NAMALWA (cell line): ENCODE measurements around the gene MGRN1.

Experiments
- DNase-seq: peaks from one replicate; pipeline ENCODE4 v3.0.0-alpha.2; 2015; ENCODE audit warnings: low spot score

Gene MGRN1

DNA sequence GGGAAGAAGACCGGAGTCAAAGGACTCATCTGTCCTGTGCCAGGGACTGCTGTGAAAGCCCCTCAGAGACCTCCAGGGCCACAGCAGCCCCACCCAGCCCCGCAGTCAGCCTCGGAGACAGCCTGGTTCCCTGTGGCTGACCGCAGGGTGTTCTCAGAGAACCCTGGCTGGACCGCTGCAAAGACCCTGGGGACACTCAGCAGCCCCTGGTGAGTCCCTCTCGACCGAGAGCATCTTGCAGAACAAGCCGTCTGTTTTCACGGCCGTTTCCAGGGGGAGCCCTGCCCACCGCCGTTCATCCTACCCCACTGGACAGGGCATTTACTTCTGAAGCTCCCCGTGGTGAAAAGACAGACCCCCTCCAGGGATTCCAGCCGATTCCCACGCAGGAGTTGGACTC, 20.2 kb upstream of the MGRN1 start:
- no peak for DNase-seq

DNA sequence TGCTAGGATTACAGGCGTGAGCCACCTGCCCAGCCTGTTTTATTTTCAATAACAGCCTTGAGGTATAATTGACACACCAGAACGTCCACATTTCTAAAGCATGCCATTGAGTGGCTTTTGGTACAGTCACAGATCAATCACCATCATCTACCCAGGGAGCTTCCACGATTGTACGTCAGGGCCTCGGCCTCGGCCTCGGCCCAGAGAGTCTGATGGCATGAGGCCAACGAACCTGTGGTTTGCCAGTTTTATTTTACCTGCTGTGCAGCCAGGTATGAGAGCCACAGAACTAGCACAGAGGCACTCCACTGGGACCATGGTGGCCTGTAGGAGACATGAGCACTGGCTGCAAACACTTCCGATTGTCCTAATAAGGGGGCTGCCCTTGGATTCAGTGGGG, 18.3 kb upstream of the MGRN1 start:
- no peak for DNase-seq

DNA sequence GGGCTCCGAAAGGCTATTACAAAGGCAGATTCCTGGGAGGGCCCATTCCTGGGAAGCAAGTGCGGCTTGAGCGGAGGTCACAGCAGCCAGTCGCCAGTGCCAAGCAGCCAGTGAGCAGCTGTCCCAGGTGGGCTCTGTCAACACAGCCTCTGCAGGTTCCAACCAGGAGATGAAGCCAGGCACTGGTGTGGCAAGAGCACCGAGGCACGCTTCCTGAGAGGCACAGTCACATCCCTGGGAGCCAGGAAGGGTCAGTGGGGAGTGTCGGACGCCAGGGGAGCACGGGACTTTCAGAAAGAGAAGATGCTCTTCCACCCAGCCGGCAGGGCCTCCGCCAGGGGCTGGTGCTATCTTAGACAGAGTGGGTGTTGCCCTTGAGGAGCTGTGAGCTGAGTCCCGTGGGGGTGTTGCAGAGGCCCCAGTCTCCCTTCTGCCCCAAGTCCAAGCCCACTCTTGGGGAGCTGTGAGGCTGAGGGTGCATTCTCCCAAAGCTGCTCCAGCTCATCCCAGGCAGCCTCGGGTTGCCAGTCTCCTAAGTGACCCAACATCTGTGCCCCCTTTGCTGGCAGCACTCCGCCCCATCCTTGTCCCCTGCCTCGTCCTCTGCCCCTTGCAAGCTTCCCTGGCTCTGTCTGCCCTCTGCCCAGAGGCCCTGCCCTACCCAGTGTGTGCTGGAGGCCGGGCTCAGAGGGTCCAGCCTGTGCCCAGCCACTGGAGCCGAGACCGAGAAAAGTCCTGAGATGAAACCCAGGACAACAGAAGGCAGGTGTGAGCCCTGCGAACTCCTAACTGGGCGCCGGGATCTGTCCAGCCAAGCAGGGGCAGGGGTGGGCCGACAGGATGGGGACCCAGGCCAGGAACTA, 16.6 kb upstream of the MGRN1 start:
- DNase-seq, result no peak

DNA sequence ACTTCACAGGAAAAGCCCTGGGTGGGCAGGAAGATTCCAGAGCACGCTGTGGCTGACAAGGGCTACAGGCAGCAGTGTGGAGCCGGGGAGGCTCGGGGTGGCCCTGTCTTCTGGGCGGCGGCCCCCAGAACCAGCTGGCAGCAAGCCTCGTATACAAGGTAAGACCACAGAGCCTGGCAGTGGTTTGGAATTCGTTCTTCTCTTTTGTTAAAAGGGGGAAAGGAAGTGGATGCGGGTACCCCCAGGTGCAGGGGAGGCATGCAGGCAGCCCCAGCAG, 16.0 kb upstream of the MGRN1 start:
- DNase-seq, result no peak

DNA sequence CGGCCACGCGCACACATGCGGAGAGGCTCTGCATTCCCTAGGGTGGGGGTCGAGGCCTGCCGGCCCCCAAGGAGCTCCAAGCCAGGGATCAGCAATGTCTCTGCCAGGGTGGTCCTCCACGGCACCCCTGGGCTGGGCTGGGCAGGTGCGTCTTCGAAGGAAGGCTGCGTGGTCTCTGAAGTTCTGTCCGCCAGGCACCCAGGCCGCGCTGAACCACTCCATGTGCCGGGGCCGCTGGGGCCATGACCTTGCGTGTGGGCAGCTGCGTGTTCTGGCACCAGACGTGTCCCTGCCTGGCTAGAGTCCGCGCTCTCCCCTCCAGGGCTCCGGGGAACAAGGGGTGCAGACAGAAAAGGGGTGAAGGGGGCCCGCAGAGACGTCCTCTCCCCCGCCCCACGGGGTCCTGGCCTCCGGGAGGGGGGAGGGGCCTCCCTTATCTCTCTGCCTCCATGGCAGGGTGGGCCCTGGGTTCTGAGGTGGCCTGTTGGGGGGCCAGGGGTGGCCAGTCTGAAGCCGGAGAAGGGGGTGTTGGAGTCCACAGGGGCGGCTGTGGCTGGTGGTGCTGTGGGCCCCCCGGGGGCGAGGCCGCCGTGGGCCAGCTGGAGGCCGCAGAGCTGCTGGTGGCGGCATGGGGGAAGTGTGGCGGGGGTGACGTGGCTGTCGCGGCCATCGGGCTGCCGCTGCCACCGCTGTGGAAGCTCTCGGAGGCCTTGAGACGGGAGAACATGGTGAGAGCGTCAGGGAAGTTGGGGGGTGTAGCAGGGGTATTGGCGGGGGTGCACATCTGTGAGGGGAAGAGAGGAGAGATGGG, 15.2 kb upstream of the MGRN1 start:
- DNase-seq, result no peak

DNA sequence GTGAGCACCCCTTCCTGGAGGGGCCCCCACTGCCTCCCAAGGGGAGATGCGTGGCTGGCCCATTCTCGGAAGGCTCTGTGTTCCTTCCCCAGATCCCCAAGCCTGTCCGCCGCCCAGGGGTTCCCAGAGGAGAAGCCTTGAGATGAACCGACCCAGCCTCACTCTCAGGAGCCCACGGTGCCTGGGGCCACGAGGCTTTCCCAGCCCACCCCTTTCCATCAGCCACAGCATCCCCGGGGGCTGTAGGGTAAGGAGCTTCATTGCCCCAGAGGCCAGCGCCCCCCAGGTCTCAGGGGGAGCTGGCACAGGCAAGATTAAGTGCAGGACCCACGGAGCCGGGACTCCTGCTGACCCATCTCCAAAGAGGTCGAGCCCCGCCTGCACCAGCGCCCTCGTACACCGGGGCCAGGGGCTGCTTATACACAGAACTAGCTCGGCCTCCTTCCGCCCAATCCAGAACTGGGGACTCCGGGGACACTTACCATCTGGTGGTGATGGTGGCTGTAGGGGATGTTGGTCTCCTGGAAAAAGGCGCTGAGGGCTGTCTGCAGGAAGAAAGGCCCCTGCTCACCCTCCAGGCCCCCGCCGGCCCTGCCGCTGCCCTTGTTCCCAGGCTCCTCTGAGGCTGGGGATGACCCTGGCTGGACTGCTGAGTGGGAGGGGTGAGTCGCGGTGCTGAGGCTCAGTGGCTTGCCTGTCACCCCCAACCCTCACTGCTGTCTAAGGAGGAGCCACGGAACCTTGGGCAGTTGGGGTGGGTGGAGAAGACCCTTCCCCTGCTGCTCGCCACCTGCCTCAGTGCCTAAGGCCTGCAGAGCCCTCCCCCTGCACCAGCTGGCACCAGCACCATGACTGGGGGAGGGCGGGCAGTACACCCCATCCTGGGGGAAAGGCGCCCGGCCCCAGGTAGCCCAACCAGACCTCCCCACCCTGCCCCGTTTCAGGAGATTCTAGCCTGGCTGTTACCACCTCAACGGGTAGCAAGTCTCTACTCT, 14.3 kb upstream of the MGRN1 start:
- DNase-seq, result no peak

DNA sequence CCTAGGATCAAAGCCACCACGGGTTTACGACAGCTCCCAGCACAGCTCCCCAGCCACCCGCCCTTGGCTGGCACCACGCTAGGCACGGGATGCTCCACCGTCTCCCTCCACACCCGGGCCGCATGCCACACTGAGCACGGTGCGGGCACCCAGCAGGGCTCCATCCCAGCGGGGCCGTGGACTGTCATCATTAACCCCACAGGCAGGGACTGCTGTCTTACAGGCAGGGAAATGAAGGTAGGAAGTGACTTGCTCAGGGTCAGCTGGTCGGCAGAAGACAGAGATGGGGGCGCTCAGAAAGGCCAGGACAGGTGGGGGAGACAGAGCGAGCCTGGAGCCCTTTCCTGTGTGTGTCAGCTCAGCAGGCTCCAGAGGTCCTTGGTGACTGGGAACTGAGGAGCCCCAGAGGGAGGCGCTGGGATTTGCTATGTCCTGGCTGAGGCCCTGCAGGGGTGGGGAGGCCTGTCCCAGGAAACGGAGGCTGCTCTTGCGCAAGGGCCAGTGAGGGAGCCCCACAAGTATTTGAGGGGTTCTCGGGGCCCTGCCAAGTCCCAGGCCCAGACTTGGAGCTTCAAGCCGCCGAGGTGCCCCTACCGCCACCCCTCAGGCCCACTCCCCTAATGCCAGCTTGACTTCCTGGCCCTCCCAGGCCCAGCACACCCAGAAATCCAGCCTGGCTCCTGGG, 13.1 kb upstream of the MGRN1 start:
- no peak for DNase-seq

DNA sequence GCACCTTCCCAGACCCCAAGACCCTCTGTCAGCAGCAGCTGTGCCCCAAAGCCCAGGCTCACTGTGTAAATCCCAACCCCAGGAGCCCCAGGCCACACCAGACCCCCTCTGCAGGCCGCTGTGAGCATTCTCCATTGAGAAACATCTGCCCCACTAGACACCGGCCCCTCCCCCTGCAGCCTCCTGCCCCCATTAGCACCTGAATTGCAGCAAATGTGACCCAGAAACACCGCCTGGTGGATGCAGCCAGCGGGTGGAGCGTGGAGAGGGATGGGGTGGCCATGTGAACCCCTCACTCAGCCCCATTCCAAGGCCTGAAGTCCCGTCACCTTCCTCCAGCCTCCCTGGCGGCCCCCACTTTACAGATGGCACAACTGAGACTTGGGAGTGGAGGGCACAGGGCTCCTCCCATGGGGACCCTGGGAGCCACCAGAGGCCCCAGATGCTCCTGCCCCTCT, 12.1 kb upstream of the MGRN1 start:
- DNase-seq, result peak; percentile 68

DNA sequence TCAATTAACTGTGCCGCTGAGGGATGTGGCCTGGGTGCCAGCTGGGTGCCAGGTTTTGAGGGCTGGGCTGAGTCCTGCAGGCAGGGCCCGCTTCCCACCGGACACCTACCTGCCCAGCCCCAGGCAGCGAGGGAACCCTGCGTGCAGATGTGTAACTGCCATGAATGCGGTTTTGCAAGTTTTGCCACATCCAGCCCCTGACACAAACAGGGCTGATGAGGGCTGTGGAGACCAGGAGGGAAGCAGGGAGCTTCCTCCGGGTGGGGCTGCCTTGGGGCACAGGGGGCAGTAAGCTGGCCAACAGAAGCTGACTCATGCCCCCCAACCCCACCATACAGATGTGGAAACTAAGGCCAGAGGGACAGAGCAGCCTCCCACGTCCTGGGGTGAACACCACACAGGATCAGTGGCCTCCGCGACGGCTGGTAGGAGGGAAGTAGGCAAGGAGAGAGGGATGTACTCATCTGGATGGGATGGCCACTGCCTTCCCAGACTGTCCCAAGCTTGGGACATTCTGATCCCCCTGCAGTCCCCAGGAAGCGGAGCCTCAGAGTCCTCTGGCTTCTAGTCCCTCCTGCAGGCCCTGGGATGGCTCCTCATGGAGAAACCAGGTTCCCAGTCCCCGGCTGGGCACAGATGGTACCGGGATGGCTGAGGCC, 11.5 kb upstream of the MGRN1 start:
- no peak for DNase-seq

DNA sequence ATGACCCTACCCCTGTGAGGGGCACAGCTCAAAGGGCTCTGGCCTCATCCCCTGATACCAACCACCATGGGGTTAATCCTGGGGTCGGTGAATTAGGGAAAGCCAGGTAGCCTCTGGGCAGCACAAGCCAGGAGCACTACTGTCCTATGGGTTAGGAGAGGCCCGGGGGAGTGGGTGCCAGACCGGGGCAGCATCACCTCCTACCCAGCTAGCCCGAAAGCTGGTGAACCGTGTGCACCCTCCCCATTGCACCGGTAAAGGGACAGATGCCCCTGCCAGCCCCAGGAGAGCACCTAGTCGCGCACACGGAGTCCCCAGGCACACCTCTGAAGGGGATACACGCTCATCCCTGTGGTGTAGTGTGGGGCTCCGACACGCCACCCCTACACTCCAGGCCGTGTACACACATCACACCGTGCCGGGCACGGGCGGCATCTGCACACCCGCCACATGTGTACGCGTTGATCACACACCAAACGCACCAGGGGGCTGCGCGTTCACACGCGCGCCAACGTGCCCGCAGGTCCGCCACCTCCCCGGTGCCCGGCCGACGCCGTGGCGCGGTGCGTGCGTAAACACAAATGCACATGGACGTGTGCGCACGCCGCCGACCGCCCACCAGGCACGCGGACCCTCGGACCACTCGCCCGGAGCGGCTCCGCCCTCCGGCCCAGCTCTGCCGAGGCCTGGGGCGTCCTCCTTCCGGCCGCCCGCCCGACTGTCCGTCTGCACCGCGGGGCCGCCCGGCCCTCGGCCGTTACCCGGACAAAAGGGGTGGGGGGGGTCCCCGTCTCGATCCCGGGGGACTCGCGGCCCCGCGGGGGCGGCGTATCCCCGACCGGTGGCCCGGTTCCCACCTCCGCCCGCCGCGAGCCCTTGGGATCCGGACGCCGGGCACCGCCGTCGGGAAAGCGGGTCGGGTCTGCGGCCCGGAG, 10.7 kb upstream of the MGRN1 start:
- DNase-seq, result peak; percentile 59

DNA sequence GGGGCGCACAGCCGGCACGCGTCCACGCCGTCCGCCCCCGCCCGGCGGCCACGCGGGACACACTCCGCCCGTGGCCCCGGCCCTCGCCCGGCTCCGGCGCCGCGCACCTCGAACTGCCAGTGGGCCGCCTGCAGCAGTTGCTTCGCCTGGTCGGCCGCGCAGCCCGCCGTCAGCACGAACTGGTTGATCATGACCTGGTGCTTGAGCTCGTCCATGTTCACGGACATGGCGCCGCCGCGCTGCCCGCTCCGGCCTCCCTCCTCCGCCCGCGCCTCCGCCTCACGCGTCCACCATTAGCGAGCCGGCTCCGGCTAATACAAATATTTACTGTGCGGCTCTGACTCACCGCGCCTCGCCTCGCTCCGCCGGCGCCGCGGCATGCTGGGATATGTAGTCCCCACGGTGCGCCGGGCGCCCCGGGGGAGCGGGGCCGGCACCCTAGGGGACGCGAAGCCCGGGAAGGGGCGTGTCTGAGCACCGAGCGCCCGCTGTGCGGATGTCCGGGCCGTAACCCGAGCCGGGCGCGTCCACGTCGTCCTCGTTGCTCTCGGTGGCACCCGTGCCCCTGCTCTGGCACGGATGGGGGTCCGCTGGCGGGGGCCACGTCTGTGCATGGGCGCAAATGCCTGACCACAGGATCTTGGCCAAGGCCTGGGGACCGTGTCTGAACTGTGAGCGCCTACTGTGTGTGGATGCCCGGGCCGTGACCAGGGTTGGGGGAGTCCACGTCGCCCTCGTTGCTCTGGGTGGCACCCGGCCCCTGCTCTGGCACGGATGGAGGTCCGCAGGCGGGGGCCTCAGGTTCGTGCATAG, 9.8 kb upstream of the MGRN1 start, which contains the start of gene UBALD1:
Gene UBALD1 (minus strand): TSS at position 318 of the 813 bp plus-strand sequence. CDS start 91 bp downstream, at position 227.
- DNase-seq, result peak; percentile 93

DNA sequence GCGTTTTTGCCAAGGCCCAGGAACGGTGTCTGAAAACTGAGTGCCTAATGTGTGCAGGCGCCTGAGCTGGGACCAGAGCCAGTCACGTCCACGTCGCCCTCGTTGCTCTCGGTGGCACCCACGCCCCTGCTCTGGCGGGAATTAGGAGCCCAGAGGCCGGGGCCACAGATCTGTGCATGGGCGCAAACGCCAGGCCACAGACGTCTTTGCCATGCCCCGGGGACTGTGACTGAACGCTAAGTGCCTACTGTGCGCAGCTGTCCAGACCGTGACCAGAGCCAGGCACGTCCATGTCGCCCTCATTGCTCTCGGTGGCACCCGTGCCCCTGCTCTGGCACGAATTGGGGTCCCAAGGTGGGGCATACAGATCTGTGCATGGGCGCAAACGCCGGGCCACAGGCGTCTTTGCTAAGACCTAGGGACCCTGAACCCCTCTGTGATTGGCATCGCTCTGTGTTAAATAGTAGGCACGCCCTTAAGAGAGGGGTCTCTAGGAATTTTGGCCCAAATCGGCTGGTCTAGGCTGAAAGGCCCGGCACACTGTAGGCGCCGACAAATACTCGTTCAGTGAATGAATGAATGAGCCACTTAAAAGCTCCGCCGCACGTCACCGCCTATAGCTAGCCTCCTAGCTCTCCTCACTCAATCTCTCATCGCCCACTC, 9.1 kb upstream of the MGRN1 start:
- no peak for DNase-seq

DNA sequence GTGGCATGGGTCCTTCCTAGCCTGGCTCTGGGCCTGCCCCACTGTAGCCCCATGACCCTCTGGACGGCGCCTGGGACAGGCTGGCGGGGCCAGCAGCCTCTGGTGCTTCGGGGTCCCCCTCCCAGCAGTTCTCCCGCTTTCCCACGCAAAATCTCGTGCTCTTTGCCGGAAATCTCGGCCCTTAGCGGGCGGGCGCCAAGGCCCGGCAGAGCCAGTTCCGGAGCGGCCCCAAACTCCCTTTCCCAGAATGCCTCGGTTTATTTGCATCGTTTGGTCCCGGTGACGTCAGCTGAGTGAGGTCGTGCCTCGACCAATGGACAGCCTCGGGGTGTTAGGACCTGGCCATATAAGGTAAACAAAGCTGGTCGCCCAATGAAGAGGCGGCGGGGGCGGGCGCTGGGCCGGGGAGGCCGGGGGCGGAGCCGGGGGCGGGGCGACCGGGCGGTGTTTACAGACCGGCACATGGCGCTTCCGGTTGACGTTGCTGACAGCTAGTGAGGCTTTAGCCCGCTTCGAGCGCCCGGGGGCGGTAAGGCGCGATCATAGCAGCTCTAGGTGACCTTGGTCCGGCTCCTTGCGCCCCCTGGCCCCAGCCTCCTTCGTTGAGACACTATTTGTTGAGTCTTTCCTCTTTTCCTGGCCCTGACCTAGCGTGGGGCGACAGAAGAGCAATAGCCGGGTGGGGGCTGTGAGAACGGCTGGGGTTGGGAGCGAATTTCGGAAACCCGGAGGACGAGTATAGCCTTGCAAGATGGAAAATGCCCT, 8.4 kb upstream of the MGRN1 start:
- DNase-seq, result peak; percentile 100

DNA sequence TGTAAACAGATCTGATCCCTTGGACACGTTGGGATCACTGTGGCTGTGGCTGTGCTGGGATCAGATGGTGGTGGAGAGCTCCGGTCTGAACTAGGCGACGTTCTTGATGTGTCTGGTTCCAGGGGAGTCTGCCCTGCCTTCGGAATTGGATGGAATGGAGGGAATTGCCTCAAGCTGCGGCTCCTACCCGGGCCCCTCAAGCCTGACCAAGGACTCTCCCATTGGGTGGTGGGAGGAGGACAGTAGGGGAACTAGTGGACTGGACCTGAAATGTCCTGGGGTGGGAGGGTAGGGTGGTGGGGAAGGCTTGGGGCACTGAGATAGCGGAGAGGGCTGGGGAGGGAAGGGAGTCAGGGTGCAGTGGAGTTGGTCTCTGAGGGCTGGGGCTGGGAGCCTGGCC, 6.7 kb upstream of the MGRN1 start:
- no peak for DNase-seq

DNA sequence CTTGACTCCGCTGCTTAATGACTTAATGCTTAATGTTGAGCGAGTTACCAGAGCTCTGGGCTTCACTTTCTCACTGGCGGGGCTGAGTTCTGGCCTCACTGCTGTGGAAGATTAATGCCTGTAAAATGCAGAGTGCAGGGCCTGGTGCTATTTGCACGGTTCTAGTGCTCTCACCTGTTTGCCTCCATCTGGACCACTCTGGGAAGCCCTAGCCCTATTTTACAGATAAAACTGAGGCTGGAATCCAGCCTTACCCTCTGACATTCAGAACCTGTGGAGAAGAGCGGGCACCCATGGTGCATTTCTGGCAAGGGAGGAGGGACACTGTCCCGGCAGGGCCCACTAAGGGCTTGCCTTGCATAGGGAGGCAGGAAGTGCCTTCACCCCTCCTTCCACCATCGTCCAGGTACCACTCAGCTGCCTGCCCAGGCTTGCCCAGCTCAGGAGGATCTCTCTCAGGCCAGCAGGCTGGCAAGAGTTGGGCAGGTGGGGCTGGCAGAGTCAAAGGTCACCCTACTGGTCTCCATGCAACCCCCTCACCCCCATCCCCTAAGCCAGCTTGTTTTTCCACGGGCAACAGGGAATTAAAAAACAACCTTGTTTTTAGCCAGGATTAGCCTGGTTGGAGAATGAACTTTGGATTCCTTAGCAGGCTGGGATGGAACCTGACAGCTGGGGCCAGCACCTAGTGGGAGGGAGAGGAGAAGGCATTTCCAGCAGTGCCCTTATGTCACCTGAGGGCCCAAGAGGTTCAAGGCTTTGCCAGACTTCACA, 5.8 kb upstream of the MGRN1 start:
- no peak for DNase-seq

DNA sequence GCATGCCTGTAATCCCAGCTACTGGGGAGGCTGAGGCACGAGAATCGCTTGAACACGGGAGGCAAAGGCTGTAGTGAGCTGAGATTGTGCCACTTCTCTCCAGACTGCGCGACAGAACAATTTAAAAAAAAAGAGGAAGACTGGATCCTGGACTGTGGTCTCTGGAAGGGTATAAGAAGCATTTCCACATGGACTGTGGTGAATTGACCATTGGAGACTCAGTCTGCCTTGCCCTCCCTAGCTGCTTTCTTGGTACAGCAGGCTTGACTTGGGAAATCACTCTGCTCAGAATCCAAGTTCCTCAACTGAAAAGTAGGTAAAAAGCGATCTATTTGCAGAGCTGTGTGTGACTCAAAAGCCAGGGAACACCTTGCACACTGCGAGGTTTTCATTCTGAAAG, 1.0 kb upstream of the MGRN1 start:
- no peak for DNase-seq
